Loucy (cell line): ENCODE data around the gene KCNJ18.

Source experiments
- CTCF ChIP-seq: fragments of 200-600 bp; sonication (generic); conservative IDR thresholded peaks from 2 replicates; pipeline ENCODE4 v1.5.1; 2014; ENCODE audit warnings: mild to moderate bottlenecking, antibody characterized with exemption, low read length
- EZH2phosphoT487 ChIP-seq: fragments of 200-600 bp; IDR thresholded peaks from 2 replicates; pipeline ENCODE4 v1.6.1; 2018; ENCODE audit warnings: antibody characterized with exemption, mild to moderate bottlenecking, moderate library complexity, borderline replicate concordance

GRCh38 chr17:21674242-21674731 is 18.0 kb upstream of the KCNJ18 start:
- TF ChIP-seq CTCF (no peak), EZH2phosphoT487 (no peak)
